NCI-H187 (cell line): ENCODE measurements around the gene KLHL26.

Experiments
- DNase-seq, 2 experiments: peaks; one replicate each; lab custom pipeline; 2025; lab: John Stamatoyannopoulos, UW

KLHL26 gene

DNA sequence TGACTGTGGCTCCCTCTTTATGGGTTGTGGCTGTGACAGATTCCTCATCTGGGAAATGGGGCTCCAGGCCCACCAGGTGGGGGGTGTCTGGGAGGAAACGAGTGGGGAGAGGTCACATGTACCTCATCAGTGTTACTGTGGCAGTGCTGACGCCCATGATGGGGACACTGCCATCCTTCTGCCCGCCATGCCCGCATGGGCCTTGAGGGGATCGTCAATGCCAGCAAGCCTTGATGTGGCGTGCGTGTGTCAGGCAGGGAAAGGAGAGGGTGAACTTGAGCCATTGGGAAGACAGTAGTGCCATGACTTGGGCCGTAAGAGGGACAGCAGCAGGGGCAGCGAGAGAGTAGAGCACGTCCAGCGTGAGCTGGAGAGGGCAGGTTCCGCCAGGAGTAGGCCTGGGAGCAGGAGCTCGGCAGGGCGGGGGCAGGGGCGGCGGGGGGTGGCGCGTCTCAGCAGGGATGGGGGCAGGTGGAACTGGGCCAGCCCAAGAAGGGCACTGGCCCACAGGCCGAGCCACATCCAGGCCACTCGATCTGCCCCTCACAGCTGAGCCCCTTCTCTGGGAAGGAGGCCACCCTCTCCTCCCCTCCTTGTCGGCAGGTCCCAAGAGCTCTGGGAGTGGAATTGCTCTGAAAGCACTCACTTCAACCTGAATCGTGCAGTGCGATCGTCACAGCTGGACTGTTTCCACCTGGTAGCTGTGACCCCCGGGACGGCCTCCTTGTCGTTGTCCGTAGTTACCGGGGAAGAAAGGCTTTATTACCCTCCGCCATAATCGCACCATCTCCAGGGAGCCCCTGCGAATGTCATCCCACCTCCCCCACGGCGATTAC, 9.9 kb downstream of the KLHL26 start:
- DNase-seq, result no peak

DNA sequence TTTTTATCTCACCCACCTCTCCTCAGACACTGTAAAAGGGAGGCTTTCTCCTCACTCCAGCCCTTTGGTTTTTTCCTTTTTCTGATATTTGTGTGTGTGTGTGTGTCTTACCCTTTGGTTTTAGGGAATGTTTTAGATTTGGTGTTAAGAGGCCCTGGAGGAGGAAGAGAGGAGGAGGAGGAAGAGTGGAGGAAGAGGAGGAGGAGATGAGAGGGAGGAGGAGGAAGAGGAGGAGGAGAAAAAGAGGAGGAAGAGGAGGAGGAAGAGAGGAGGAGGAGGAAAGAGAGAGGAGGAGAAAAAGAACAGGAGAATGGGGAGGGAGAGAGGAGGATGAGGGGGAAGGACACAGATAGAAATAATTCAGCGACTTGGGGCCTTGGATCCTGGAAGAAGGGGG, 10.5 kb downstream of the KLHL26 start:
- no peak for DNase-seq

DNA sequence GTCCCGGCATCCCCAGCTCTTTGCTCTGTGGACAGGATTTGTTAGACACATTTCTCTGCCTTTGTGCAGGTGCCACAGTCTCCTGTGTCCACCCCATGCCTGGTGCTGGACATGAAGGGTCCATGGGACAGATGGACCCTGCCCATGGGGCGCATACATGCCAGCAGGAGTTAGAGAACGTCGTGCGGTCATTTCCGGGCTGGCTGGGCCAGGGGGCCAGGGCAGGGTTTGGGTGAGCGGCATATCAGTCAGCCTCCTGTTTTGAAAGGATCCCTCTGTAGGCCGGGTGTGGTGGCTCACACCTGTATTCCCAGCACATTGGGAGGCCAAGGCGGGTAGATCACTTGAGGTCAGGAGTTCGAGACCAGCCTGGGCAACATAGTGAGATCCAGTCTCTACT, 11.0 kb downstream of the KLHL26 start:
- DNase-seq, result no peak

DNA sequence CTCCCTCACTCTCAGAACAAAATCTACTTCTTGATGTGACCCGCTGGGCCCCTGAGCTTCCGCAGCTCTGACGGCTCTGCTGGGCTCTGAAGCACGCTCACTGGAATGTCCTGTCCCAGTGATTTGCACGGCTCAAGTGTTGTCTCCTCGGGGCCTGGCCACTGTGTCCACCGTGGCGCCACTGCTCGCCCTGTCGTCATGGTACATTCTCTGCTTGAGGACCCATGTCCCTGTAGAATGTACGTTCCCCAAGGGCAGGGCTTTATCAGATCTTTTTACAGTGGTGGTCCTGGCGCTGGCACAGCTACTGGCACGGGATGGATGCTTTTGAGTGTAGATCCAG, 12.1 kb downstream of the KLHL26 start:
- no peak for DNase-seq

DNA sequence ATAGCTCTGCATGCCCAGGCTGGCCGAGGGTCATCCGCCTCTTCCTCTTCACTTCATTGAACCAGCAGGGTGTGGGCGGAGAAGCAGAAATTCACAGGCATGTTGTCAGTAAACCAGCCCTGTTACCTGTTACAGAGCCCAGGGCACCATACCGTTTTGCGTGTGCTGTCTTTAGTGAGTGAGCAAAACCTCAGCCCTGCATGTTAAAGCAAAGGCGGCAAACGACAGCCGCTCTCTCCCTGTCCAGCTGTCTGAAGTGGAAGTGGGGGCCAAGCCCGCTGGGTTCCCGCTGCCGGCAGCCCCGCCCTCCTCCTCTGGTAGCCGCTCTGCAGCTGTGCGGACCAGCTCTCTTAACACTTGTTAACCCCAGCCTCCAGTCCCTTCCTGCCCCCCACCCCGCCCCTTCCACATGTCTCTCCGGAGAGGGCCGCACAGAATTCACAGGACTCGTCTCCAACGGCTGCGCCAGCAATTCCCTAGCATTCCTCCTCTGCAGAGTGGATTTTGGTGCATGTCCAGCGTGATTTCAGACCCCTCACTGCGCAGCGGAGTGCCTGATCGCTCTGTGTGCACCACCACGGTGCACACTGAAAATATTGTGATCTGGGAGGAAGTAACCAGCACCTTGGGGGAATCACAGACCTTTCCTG, 12.7 kb downstream of the KLHL26 start:
- DNase-seq, result no peak

DNA sequence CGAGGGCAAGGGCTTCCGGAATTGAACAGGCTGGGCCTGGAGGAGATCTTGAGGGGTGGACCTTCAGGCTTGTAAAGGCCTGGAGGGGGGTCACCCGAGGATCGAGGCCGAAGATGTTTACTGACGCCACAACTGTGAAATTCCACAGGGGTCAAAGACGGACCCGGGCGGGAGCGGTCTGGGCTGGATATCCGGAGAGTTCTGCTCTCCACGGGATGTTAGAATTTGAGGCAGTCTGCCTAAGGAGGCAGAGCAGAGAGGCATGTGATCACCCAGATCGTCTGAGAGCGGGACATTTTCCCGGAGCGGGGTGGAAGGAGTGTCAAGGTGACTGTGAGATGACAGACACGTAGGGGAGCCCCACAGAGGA, 13.2 kb downstream of the KLHL26 start:
- no peak for DNase-seq

DNA sequence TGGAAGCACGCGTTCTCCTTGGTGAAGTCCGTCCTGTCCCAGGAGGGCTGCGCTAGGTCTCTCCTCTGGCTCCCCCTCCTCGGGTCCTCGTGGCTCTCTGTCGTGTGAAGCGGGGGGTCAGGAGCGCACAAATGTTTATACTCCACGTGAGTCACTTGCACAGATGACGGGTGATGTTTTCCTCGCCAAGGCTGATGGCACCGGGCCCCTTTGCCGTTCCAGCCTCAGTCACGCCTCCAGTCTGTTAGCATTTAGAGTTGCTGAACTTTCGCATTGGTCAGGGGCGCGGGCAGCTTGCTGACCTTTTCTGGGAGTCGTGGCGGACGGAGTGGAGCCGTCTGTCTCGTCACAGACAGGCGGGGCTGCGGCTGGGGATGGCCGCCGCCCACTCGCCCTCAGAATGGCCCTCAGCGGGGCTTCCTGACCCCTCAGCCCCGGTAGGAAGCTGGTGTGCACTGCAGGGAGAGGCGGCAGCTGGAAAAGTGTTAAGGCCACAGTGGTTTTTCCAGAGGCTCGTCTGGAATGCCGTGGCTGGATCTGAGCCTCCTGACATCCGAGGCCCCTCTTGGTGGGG, 13.7 kb downstream of the KLHL26 start:
- no peak for DNase-seq

DNA sequence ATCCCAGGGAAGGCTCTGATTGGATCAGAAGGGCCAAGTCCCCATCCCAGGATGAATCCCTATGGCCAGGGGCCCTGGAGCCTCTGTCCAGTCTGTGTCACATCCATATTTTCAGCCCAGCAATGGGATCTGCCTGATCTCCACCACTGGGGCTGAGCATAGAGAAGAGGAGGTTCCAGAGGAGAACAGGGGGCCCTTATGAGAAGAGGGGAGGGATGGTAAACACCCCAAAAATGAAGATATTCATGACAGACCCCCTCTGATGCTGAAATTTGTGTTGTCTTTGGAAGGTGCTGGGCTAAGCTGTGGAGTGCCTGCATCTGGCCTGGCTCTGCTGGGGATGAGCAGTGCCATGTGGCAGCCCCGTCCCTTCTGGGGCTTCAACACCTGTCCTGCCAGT, 14.5 kb downstream of the KLHL26 start:
- no peak for DNase-seq

DNA sequence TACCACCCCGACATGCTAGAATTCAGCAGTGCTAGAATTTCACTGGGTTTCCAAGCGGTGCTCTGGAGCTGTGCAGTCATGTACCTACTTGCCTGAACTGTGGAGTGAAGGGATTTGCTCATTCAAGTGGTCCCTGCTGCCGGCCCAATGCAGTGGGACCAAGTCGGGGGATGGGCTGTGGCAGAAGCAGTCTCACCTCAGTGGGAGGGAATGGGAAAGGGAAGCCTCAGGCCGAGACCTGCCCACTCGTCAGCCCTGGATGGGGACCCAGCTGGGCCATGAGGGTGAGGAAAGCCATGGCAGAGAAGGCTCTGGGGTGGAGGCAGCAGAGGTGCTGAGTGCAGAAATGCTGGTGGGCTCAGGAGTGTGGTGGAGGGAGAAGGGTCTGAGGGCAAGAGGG, 14.9 kb downstream of the KLHL26 start:
- no peak for DNase-seq

DNA sequence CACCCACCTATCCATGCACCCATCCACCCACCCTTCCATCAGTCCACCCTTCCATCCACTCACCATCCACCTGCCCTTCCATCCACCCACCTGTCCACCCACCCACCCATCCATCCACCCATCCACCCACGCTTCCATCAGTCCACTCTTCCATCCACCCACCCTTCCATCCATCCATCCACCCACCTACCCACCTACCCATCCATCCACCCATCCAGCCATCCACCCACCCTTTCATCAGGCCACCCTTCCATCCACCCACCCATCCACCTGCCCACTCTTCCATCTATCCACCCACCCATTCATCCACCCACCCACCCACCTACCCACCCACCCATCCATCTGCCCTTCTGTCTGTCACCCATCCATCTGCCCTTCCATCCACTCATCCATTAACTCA, 17.0 kb downstream of the KLHL26 start:
- DNase-seq, result no peak

DNA sequence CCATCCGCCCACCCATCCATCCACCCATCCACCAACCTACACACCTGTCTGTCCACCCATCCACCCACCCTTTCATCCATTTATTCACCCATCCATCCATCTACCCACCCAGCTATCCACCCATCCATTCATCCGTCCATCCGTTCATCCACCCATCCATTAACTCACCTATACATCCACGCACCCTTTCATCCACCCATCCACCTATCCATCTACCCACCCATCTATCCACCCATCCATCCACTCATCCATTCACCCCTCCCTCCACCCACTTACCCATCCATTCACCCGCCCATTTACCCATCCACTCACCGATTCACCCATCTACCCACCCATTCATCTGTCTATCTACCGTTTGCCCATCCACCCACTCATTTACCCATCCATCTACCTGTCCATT, 17.6 kb downstream of the KLHL26 start:
- no peak for DNase-seq

DNA sequence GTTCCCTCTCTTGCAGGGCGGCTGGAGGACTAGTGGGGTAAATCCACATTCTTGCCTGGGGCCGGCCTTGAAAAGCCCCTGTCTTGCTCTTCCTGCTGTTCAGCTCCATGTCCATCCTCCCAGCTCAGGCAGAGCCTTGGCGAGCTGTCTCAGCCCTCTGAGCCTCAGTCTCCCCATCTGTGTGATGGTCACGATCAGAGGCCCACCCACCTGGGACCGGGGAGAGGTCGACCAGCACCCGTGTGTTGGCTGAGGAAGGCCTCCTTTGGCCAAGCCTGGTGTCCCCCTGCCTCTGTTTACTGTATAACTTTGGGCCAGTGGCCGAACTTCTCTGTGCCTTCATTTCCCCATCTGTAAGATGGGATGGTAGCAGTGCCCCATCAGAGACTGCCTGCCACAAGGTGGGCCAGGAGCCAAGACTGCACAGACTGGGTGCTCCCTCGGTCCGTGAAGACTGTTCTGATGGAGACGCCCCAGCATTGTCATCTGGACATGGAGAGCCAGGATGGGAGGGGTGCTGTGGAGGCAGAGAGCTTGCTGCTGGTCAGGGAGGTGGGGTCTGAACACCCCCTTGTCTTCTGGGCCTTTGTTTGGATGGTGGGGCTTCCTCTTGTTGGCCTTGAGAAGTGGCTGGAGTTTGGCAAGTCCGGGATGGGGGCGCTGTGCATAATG, 18.5 kb downstream of the KLHL26 start:
- DNase-seq, result no peak

DNA sequence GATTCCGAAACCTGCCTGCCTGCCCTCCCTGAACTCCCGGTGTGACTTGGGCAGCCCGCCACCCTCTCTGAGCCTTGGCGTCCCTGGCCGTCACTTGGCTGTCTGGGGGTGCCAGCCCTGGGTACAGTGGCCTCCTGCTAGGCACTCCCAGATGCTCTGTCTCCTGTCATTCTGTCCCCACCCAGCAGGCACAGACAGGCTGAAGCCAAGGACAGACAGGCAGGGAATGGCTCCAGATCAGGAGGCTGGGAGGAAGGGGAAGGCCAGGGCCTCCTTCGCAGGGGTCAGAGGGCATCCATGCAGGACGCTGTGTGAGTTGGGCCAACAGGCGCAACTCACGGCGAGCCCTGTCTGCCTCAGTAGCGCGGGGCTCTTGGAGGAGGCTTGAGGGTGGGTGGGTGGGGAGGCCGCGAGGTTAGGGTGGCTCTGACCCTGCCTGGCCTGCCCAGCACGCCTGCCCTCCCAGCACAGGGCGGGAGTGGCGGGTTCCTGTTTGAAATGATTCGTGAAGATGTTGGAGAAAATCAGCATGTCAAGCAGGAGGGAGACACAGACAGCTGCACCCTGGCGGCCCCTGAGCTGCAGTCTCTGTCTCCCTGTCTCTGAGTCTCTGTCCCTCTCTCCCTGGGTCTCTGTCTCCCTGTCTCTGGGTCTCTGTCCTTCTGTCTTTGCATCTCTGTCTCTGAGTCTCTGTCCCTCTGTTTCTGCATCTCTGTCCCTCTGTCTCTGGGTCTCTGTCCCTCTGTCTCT, 19.7 kb downstream of the KLHL26 start:
- DNase-seq, result no peak

DNA sequence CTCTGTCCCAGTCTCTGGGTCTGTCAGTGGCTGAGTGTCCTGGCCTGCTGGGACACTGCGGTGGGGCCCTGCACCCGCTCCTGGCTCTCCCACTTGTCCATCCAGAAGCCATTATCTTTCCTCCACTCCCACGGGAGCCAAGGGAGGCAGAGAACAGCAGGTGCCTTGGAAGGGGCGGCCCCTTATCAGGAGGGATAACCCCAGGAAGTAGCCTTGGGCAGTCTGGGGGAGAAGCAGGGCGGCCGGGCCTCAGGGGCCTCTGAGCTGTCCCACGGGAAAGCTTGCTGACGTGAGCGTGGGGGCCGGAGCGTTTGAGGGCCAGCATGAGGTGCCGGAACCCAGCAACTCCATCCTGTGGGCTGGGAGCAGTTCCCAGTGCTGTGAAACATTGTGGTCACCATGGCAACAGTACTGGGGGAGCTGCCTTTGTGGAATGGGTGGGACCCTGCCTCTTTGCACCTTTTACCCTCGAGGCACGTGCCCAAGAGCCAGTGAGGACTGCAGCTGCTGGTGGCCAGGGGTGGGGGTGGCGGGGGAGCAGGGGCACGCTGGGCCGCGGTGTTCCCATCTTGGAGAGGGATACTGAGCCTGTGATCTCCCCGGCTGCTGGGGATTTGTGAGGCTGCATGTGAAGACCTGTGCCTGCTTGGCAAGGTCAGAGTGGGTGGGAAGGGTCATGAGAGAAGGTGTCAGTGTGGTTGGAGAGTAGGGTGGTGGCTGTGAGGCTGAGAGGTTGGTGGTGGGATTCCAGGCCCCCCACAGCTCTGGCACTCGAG, 20.9 kb downstream of the KLHL26 start:
- no peak for DNase-seq

DNA sequence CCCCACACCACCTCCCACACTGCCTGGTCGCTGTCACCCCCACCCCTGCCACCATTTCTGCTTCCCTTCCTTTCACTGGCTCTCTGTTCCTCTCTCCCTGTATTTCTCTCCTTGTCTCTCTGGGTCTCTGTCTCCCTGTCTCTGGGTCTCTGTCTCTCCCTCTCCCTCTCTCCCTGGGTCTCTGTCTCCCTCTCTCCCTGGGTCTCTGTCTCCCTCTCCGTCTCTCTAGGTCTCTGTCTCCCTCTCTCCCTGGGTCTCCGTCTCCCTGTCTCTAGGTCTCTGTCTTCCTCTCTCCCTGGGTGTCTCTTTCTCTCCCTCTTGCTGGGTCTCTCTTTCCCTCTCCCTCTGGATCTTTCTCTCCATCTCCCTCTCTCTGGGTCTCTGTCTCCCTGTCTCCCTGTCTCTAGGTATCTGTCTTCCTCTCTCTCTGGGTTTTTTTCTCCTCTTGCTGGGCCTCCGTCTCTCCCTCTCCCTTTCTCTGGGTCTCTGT, 21.6 kb downstream of the KLHL26 start:
- no peak for DNase-seq

DNA sequence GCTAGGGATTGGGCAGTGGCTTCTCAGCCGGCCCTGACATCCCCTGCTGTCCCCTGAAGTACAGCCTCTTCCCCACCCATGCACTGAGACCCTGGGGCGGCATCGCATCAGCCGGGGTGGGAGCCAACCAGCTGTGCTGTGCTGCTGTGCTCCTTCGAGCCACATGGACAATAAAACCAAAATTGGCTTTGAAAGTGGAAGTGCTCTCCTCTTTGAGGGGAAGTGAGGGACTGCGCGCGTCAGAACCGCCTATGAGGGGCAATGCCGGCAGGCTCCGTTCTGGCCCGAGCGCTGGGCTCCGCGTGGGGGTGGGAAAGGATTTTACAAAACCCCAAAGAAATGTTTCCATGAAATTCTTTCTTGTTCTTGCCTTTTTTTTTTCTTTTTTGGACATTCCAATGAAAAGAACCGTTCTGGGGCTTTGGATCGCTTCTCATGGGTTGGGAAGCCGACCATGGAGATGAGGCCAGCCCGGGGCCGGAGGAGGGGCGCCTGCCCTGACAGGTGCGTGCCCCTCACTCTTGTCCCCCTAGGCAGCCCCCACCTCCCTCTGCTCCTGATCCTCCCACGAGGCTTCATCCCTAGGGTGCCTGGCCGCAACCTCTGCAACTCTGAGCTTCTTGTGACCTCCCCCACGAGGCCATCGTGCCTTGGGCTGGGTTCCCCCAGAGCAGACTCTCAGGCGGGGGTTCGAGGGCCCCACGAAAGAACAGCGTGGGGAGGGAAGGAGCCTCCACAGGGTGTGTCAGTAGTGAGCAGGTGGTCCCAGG, 22.6 kb downstream of the KLHL26 start:
- DNase-seq, result no peak

DNA sequence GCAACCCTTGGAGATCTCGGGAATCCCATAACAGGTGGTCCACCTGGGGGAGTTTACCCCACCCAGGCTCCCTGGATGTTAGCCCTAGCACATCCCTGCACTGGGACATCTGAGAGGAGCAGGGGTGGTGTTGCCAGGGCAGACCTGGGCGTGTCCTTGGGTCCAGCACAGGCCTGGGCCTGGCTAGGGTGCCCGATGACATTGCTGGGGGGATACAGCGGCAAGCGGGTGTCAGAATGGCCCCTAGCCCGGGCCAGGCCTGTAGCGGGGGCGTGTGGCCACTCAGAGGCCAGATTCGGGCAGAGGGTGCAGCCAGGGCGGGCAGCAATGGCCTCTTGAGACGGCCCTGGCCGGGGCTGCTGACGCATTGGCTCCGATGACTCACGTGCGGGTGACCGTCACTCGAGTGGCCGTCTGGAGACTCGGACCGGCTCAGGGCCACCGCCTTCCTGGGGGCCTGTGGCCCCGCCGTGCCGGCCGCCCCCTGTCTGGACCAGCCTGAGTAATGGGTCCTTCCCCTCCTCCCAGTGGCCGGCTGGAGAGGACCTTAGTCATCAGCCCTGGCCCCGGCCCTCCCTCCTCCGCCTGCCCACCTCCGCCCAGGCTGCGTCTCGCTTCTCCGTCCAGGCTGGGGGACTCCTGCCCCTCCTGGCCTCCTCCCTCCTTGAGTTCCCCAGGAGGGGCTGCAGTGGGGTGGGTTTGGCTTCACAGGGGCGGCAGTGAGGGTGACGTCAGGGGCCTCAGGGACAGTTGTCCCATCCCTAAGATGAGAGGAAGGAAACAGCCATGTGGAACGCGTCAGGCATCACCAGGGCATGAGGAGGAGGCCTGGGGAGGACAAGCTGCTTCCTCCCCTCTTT, 23.5 kb downstream of the KLHL26 start:
- DNase-seq, result no peak

DNA sequence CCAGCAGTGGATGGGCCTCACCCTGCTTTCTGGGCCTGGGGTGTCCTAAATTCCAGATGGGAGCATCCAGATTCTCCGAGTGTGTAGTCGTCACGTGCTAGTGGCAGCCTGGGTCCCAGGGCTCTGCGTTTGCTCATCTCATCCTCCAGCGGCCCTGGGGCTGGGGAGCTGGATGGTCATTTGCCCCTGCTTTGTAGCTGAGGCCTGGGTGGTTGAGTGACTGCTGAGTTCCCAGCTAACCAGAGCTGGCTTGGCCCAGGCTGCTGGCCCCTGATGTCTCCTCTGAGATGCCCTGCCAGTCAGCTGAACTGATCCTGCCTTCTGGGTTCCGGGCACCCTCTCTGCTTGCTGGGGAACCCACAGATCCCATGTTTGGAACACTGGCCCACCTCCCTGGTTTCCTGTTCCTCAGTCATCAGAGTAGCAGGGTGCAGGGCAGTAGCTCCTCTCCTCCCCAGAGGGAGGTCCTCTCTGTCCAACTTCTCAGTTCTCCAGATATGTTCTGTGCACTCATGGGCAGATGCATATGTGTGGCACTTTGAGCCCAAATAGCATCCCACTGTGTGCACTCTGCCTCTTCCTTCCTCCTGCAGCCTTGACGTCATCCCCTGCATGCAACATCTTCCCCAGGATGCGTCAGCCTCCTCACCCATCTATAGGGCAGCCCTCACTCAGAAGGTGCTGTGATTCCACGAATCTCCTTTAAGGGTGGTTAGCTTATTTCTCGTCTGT, 24.3 kb downstream of the KLHL26 start:
- DNase-seq, result no peak
